ENCODE results near the gene AADACL3. TPM values are rescaled to one million over a fixed set of nuclear protein-coding genes. Genes with fewer than 3 reads are reported as not detected.
A peak's percentile ranks its signal among the peaks of the same experiment; 100 is the strongest.

AADACL3 gene
- total and polyA plus RNA-seq, 9 of the 15 experiments (the other 6 are each of a cell fraction or from before 2014, with no cell fraction given) = not detected

DNA sequence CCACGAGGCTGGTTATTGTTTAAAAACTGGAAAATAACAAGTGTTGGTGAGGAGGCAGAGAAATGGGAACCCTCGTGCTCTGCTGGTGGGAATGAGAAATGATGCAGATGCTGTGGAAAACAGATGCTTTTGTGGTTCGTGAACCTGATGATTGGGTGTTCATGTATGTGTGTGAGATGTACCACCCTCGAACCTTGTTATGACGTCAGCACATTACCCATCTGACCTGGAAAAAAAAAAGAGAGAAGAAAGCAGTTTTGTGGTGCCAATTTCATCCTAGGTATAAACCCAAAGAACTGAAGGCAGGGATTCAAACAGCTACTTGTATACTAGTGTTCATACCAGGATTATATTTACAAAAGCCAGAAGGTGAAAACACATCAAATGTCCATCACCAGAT is 23.7 kb downstream of the AADACL3 start (continued):
- TF ChIP-seq, protein P1, sequence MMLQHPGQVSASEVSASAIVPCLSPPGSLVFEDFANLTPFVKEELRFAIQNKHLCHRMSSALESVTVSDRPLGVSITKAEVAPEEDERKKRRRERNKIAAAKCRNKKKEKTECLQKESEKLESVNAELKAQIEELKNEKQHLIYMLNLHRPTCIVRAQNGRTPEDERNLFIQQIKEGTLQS (IDR thresholded peaks at IDR 0.05) = peak; percentile 52; the same call in 1 of the 2 replicates
- TF ChIP-seq, protein P1 (CRISPR knock-in tag; conservative IDR thresholded peaks at IDR 0.05) = no peak
- TF ChIP-seq, protein P2, sequence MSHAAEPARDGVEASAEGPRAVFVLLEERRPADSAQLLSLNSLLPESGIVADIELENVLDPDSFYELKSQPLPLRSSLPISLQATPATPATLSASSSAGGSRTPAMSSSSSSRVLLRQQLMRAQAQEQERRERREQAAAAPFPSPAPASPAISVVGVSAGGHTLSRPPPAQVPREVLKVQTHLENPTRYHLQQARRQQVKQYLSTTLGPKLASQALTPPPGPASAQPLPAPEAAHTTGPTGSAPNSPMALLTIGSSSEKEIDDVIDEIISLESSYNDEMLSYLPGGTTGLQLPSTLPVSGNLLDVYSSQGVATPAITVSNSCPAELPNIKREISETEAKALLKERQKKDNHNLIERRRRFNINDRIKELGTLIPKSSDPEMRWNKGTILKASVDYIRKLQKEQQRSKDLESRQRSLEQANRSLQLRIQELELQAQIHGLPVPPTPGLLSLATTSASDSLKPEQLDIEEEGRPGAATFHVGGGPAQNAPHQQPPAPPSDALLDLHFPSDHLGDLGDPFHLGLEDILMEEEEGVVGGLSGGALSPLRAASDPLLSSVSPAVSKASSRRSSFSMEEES (CRISPR knock-in tag; IDR thresholded peaks at IDR 0.05) = no peak
- TF ChIP-seq ATF1 (CRISPR knock-in tag; IDR thresholded peaks at IDR 0.05) (no peak), ATF1 (tag; IDR thresholded peaks at IDR 0.05) (peak; percentile 70), ZNF644 (tag; IDR thresholded peaks at IDR 0.05; ENCODE audit: low read depth) (no peak), NCOR1 (IDR thresholded peaks at IDR 0.05) (no peak), KAT8 (IDR thresholded peaks at IDR 0.05; ENCODE audit: low read depth) (no peak), ZNF274 (IDR thresholded peaks at IDR 0.05; ENCODE audit: borderline replicate concordance, low read depth, low read length) (no peak), ZFPM2 (CRISPR knock-in tag; IDR thresholded peaks at IDR 0.05) (no peak)

DNA sequence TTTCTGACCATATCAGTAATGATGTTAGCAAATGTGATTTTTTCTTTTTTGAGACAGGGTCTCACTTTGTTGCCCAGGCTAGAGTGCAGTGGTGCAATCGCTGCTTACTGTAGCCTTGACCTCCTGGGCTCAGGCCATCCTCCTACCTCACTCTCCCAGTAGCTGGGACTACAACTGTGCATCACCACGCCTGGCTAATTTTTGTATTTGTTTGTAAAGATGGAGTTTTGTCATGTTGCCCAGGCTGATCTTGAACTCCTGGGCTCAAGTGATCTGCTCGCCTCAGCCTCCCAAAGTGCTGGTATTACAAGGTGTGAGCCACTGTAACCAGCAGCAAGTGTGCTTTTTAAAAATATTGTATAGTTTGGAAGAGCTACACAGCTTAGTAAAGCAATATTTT is 26.0 kb downstream of the AADACL3 start:
- FAIRE-seq = no peak
- no peak overlapping the region for H3K9ac ChIP-seq (ENCODE audit: insufficient read depth in 1 of 2, low read depth in 2 of 2, low read length in 2 of 2)
- ATAC-seq = no peak
- intact Hi-C loops (cut with micrococcal nuclease) (no loop called here), in situ Hi-C loops (cut with MboI) (no loop called here)
- ChIA-PET CTCF (ENCODE audit: low intra/inter-chr PET ratio) (no interaction called here), POLR2A (interaction anchor here (0.5 to 0.7 kb wide), 2 partner anchors 12 to 55 kb away, joined by 3 read pairs; no protein-coding TSS in a partner anchor)
- no peaks in the 10 kb centered on the region for H3K9me3 ChIP-seq (replicated peaks; ENCODE audit: control insufficient read depth, insufficient read depth, low read depth, low read length)
- H3K79me2 ChIP-seq (ENCODE audit: control insufficient read depth, insufficient read depth, low read length) = no peaks in the 10 kb centered on the region
- no peak for DNase-seq (ENCODE audit: extremely low read depth in 1 of 4, low spot score in 3 of 4)
- TF ChIP-seq COPS2 (conservative IDR thresholded peaks at IDR 0.05) (no peak), PYGO2 (tag; IDR thresholded peaks at IDR 0.05) (no peak), NFATC3 (IDR thresholded peaks at IDR 0.05) (no peak), MCM3 (IDR thresholded peaks at IDR 0.05) (no peak), PTRF (tag; IDR thresholded peaks at IDR 0.05) (no peak)
- TF ChIP-seq, protein P3, sequence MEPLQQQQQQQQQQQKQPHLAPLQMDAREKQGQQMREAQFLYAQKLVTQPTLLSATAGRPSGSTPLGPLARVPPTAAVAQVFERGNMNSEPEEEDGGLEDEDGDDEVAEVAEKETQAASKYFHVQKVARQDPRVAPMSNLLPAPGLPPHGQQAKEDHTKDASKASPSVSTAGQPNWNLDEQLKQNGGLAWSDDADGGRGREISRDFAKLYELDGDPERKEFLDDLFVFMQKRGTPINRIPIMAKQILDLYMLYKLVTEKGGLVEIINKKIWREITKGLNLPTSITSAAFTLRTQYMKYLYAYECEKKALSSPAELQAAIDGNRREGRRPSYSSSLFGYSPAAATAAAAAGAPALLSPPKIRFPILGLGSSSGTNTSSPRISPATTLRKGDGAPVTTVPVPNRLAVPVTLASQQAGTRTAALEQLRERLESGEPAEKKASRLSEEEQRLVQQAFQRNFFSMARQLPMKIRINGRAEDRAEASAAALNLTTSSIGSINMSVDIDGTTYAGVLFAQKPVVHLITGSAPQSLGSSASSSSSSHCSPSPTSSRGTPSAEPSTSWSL (CRISPR knock-in tag; IDR thresholded peaks at IDR 0.05; ENCODE audit: borderline replicate concordance) = no peak
- TF ChIP-seq, protein P4, sequence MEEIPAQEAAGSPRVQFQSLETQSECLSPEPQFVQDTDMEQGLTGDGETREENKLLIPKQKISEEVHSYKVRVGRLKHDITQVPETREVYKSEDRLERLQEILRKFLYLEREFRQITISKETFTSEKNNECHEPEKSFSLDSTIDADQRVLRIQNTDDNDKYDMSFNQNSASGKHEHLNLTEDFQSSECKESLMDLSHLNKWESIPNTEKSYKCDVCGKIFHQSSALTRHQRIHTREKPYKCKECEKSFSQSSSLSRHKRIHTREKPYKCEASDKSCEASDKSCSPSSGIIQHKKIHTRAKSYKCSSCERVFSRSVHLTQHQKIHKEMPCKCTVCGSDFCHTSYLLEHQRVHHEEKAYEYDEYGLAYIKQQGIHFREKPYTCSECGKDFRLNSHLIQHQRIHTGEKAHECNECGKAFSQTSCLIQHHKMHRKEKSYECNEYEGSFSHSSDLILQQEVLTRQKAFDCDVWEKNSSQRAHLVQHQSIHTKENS (CRISPR knock-in tag; IDR thresholded peaks at IDR 0.05) = no peak
- no peak overlapping the region for H3K4me2 ChIP-seq (ENCODE audit: insufficient read depth, low read length)
- H2AFZ ChIP-seq (ENCODE audit: low read depth, low read length) = no peak overlapping the region
- 19% methylated on average over 3 of the region's 3 CpGs for WGBS (ENCODE audit: insufficient coverage, low coverage, missing lambda C conversion rate)
- H3K9me1 ChIP-seq (ENCODE audit: control insufficient read depth, insufficient read depth, low read length) = no peaks in the 10 kb centered on the region
- no peaks in the 10 kb centered on the region; a peak in 1 of 5 replicates for H3K4me1 ChIP-seq (replicated peaks in 1 of 2; ENCODE audit: control insufficient read depth in 2 of 2, insufficient read depth in 2 of 2, low read length in 2 of 2)
- H3K27ac ChIP-seq (ENCODE audit: extremely low read depth, low read depth, low read length) = no peak overlapping the region
- no peak overlapping the region for H3K4me3 ChIP-seq
- H3K36me3 ChIP-seq (ENCODE audit: control insufficient read depth, insufficient read depth, low read length) = no peaks in the 10 kb centered on the region
- BruUV-seq (replicated peaks) = no TSS peak
- no peaks in the 10 kb centered on the region for H4K20me1 ChIP-seq (replicated peaks; ENCODE audit: control insufficient read depth, insufficient read depth, low read length)
- H3K27me3 ChIP-seq (ENCODE audit: control insufficient read depth in 2 of 2, insufficient read depth in 2 of 2, low read length in 2 of 2) = no peaks in the 10 kb centered on the region
